AG04449 (cell line): ENCODE results near the gene KRT82.

Experiments used
- CTCF ChIA-PET: fragments of 350-600 bp; formaldehyde crosslinking; extraction: SDS; loops from one replicate; lab custom pipeline; 2021; ENCODE audit warnings: antibody characterized with exemption; lab: Yijun Ruan, JAX
- POLR2A ChIA-PET: fragments of 400-600, 350-600 bp; formaldehyde crosslinking; extraction: SDS; loops from one replicate; lab custom pipeline; 2020; ENCODE audit warnings: antibody characterized with exemption, inconsistent platforms; lab: Yijun Ruan, JAX
- DNase-seq: peaks from one replicate; pipeline ENCODE4 v3.0.0-alpha.2; 2010; ENCODE audit warnings: low read depth, low spot score
- H3K4me3 ChIP-seq: 2 replicates; pipeline ENCODE4 v1.5.1; 2011; ENCODE audit warnings: low read depth, mild to moderate bottlenecking, control low read depth, low read length
- CTCF ChIP-seq: IDR thresholded peaks from one replicate; pipeline ENCODE4 v1.5.1; 2011; ENCODE audit warnings: mild to moderate bottlenecking, moderate library complexity, low read length, control low read depth, inconsistent platforms; ENCODE audit not compliant: insufficient read depth; ENCODE audit errors: missing control alignments

The KRT82 gene

GRCh38 chr12:52433501-52434080 is 27.5 kb upstream of the KRT82 start:
- ChIA-PET CTCF (no interaction called here), POLR2A (no interaction called here)
- no peak for DNase-seq
- no peak overlapping the region for H3K4me3 ChIP-seq
- no peak for TF ChIP-seq CTCF

- POLR2A ChIA-PET, result no interaction called here
Observed at GRCh38 chr12:52432559-52433207, 26.5 kb upstream of the KRT82 start.

GRCh38 chr12:52428121-52428520 is 22.0 kb upstream of the KRT82 start:
- no peak for DNase-seq
- CTCF ChIA-PET, result interaction anchor here (1.2 to 1.5 kb wide), 3 partner anchors 11 to 149 kb away, joined by 3 to 8 read pairs (median 3); no protein-coding TSS in a partner anchor
- no peak overlapping the region for H3K4me3 ChIP-seq
- TF ChIP-seq CTCF, result no peak
- POLR2A ChIA-PET, result no interaction called here

More at GRCh38 chr12:52432559-52433207, 26.5 kb upstream of the KRT82 start:
- H3K4me3 ChIP-seq, result no peak overlapping the region
- CTCF ChIA-PET, result no interaction called here
- no peak for DNase-seq
- TF ChIP-seq CTCF, result no peak

- no peak overlapping the region for H3K4me3 ChIP-seq
- POLR2A ChIA-PET, result no interaction called here
- CTCF ChIA-PET, result interaction anchor here (1.0 to 1.5 kb wide), 4 partner anchors 10 to 148 kb away, joined by 3 to 8 read pairs (median 3); no protein-coding TSS in a partner anchor
- TF ChIP-seq CTCF, result no peak
- DNase-seq, result no peak
Observed at GRCh38 chr12:52427083-52427482, 20.9 kb upstream of the KRT82 start.

- no peak for DNase-seq
- ChIA-PET POLR2A (no interaction called here), CTCF (no interaction called here)
- H3K4me3 ChIP-seq, result no peak overlapping the region
- TF ChIP-seq CTCF, result no peak
Observed at GRCh38 chr12:52426034-52426433, 19.9 kb upstream of the KRT82 start.

GRCh38 chr12:52425466-52425865 is 19.3 kb upstream of the KRT82 start:
- POLR2A ChIA-PET, result no interaction called here
- no peak overlapping the region for H3K4me3 ChIP-seq
- DNase-seq, result no peak
- CTCF ChIA-PET, result no interaction called here
- no peak for TF ChIP-seq CTCF
